Esophagus squamous epithelium (tissue), 5 donors: ENCODE results near the gene PDSS1. TPM values are rescaled to one million over a fixed set of nuclear protein-coding genes. Genes with fewer than 3 reads are reported as not detected.
A peak's percentile ranks its signal among the peaks of the same experiment; 100 is the strongest.
"Not testable (repeated sequence)": the region's sequence is repeated elsewhere in the genome, so short reads cannot be mapped to it uniquely, and the experiment has no call there.

Source experiments
- DNase-seq: peaks from one replicate; lab custom pipeline; 2025; lab: John Stamatoyannopoulos, UW
- H3K27ac ChIP-seq, 4 donors: fragments of 200-600 bp; sonication (generic); one replicate each; pipeline ENCODE4 v1.5.1; 2016 to 2019; ENCODE audit warnings: mild to moderate bottlenecking in 1 of 4
- H3K27me3 ChIP-seq, 4 donors: fragments of 200-600 bp; sonication (generic); 1 replicate in 3 of 4; 2 replicates in 1 of 4; pipeline versions ENCODE4 v1.5.1 to v1.6.0; 2017 to 2021; ENCODE audit warnings: antibody characterized with exemption in 1 of 4
- H3K36me3 ChIP-seq, 3 donors: fragments of 200-600 bp; sonication (generic); one replicate each; pipeline ENCODE4 v1.5.1; 2016 to 2019
- H3K4me1 ChIP-seq, 3 donors: fragments of 200-600 bp; sonication (generic); one replicate each; pipeline ENCODE4 v1.5.1; 2017 to 2019
- H3K4me3 ChIP-seq, 4 donors: fragments of 200-600 bp; sonication (generic); 1 replicate in 3 of 4; 2 replicates in 1 of 4; pipeline ENCODE4 v1.5.1; 2016 to 2019; ENCODE audit warnings: mild to moderate bottlenecking in 2 of 4, moderate library complexity in 1 of 4
- H3K9me3 ChIP-seq, 3 donors: fragments of 200-600 bp; sonication (generic); one replicate each; pipeline ENCODE4 v1.5.1; 2016 to 2019
- POLR2A ChIP-seq, 4 donors: fragments of 450-650 bp; IDR thresholded peaks; one replicate each; pipeline ENCODE4 v1.6.1; 2017; ENCODE audit warnings: antibody characterized with exemption in 4 of 4, mild to moderate bottlenecking in 4 of 4, moderate library complexity in 3 of 4
- WGBS, 2 donors: methylation state at CpG; one replicate each; pipeline ENCODE4 v1.1.5; 2018; 5-methylcytosine and 5-hydroxymethylcytosine counted together
- intact Hi-C: fragments of 100-400 bp; cut with DNase I; formaldehyde crosslinking; loops from one replicate; pipeline ENCODE4 v1.15.0; 2022
- total RNA-seq, 4 donors: library from RNA; depleted of rRNA; stranded (reverse); fragments of >200 nt; gene quantifications; one replicate each; pipeline ENCODE4 v1.1.0, GENCODE V29; 2016
- TF ChIP-seq, protein P1 (sequence below), 6 experiments: fragments of 450-650 bp in 4 of 6; fragments of 200-600 bp in 2 of 6; sonication (generic) in 2 of 6; IDR thresholded peaks; one replicate each; pipeline ENCODE4 v1.5.1; 2016 to 2019; ENCODE audit warnings: antibody characterized with exemption in 6 of 6, mild to moderate bottlenecking in 4 of 6, moderate library complexity in 4 of 6
- donor health status: DM: yes; HTN: yes; CAD: no.

The PDSS1 gene, protein sequence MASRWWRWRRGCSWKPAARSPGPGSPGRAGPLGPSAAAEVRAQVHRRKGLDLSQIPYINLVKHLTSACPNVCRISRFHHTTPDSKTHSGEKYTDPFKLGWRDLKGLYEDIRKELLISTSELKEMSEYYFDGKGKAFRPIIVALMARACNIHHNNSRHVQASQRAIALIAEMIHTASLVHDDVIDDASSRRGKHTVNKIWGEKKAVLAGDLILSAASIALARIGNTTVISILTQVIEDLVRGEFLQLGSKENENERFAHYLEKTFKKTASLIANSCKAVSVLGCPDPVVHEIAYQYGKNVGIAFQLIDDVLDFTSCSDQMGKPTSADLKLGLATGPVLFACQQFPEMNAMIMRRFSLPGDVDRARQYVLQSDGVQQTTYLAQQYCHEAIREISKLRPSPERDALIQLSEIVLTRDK
- 10 to 100 TPM in 3 of 4 donors, 1 to 10 TPM in 1; 7.7 to 21.1 (median 11.7) TPM for total RNA-seq

DNA sequence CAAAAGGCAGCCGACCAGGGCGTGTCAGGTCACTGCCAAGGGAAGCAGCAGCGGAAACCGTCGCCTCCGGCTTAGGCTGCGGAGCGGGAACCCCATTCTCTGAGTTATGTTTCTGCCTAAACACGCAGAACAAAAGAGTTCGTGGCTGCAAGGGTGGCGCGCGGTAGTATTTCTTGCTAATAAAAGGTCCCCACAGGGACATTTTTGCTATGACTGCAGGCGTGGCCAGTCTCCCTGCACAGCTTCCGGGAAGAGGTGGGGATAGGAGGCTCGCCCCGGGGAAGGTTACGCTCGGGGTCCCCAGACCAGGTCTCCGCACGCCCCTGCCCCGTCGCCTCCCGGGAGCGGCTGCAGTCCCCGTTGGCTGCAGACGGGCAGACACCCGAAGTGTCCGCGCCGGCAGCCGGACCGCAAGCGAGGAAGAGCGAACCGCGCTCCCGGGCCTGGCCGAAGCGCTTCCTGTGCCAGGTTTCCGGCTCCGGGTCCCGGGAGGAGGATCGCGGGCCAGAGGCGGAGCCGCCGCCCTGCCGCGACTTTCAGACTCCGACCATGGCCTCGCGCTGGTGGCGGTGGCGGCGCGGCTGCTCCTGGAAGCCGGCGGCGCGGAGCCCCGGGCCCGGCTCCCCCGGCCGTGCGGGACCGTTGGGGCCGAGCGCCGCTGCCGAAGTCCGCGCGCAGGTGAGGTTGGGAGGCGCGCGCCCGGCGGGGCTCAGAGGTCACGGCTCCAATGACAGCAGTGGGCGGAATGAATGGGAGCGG, at the start of gene PDSS1:
PDSS1 (plus strand) TSS at position 539 of the 759 bp plus-strand sequence; CDS start at position 550, 11 bp downstream.
- WGBS, 2 donors = 0 to 2% methylated on average over 1 to 16 of the region's 82 CpGs

DNA sequence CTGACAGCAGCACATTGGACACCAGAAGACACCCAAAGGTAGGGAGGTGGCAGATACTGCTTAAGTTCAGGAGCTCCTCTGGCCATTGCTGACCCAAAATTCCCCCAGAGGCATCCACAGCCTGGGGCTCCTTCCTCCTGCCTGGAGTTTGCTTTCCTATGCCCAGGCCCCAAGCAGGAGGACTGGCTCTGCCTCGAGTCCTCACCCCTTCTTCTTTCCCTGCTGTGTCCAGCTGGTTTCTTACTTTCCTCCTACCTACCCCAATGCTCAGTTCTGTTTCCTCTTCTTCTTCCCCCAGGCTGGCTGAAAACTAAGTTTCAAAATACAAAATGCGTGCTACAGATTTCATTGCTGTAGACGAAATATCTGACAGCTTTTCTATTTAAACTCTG, 49.3 kb upstream of the PDSS1 start:
- H3K4me3 ChIP-seq, H3K36me3 ChIP-seq, intact Hi-C loops, H3K27me3 ChIP-seq, H3K9me3 ChIP-seq, H3K27ac ChIP-seq, DNase-seq, H3K4me1 ChIP-seq: not testable (repeated sequence)
- 60 to 61% methylated on average over 3 of the region's 3 CpGs for WGBS, 2 donors

More for the DNA sequence above, at the start of gene PDSS1:
- DNase-seq = peak; percentile 18
- Histone ChIP-seq H3K9me3 (no peaks in the 10 kb centered on the region), H3K27ac (peak within 1 kb of the TSS; percentile 90 to 94 (median 92)), H3K27me3 (peaks cover 0 to 14% (median 0%) of the 10 kb centered on the region in 4 donors), H3K4me1 (peaks cover 3 to 26% (median 12%) of the 10 kb centered on the region in 3 donors), H3K36me3 (no peaks in the 10 kb centered on the region), H3K4me3 (peak within 1 kb of the TSS; percentile 82 to 99 (median 90))
- intact Hi-C loops = no loop called here
- TF ChIP-seq, protein P1, sequence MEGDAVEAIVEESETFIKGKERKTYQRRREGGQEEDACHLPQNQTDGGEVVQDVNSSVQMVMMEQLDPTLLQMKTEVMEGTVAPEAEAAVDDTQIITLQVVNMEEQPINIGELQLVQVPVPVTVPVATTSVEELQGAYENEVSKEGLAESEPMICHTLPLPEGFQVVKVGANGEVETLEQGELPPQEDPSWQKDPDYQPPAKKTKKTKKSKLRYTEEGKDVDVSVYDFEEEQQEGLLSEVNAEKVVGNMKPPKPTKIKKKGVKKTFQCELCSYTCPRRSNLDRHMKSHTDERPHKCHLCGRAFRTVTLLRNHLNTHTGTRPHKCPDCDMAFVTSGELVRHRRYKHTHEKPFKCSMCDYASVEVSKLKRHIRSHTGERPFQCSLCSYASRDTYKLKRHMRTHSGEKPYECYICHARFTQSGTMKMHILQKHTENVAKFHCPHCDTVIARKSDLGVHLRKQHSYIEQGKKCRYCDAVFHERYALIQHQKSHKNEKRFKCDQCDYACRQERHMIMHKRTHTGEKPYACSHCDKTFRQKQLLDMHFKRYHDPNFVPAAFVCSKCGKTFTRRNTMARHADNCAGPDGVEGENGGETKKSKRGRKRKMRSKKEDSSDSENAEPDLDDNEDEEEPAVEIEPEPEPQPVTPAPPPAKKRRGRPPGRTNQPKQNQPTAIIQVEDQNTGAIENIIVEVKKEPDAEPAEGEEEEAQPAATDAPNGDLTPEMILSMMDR (IDR thresholded peaks at IDR 0.05) = no peak
- TF ChIP-seq POLR2A (IDR thresholded peaks at IDR 0.05) = peak in 1 of 4 donors; percentile 67

DNA sequence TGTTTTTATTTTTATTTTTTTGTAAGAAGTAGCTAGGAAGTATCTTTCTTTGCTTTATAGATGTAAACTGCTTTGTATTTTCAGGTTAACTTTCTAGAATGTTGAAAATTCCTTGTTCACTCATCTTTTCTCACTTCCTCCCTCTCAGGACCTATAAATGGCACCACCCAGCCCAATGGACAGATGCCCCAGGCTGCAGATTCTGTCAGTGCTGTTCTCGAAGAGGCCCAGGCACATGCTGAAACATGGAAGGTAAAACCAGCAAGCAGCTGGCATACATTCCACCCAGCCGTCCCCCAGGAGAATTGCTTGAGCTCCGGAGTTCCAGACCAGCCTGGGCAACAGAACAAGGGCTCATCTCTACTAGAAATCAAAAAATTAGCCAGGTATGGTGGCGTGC, 47.1 kb upstream of the PDSS1 start:
- 75% methylated on average over 4 of the region's 4 CpGs; no CpG with 5 or more reads in 1 of the 2 donors for WGBS, 2 donors
- DNase-seq = no peak
- Histone ChIP-seq H3K9me3 (no peaks in the 10 kb centered on the region), H3K36me3 (no peaks in the 10 kb centered on the region), H3K27ac (no peak overlapping the region), H3K4me3 (no peak overlapping the region), H3K4me1 (no peaks in the 10 kb centered on the region), H3K27me3 (no peaks in the 10 kb centered on the region)
- intact Hi-C loops = no loop called here
- TF ChIP-seq, protein P1 (IDR thresholded peaks at IDR 0.05) = no peak
- TF ChIP-seq POLR2A (IDR thresholded peaks at IDR 0.05) = no peak

DNA sequence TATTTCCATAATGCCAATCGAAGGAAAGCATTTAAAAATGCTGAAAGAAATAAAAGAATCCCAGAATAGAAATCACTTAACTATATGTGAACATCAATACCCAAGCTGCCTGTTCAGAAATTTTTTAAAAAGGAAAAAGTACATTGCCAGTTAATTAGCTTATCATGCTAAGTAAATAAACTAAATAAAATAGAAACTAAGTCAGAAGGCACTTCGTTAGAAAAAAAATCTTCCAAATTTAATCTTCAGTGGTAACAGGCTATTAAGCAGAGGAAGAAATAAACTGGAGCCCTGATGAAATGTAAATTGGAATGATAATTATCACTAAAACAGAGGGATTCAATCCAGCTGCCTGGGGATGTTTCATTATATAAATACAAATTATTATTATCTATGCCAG, 46.0 kb upstream of the PDSS1 start:
- H3K9me3 ChIP-seq, H3K4me3 ChIP-seq, DNase-seq, H3K27me3 ChIP-seq, intact Hi-C loops, H3K4me1 ChIP-seq, H3K27ac ChIP-seq, H3K36me3 ChIP-seq: not testable (repeated sequence)
- WGBS, 2 donors = 46 to 64% methylated on average over 2 of the region's 2 CpGs

DNA sequence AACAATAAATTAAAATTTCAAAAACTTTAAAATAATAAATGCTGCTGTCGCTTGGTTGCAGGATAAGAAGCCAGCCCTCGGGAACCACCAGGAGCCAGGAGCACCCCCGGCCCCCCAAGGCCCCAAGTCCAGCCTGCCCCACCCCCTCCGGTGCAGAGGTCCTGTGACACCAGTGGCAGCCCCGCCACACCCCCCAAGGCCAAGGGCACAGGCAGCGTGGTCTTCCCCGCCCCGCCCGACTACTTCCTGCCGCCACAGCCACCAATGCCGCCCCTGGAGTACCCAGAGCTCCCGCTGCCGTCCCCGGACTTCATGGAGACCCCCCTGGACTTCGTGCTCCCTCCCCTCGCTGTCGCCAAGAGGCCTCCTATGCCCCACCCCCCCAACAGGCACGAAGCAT, 44.5 kb upstream of the PDSS1 start:
- Histone ChIP-seq H3K9me3 (no peaks in the 10 kb centered on the region), H3K27me3 (no peaks in the 10 kb centered on the region), H3K27ac (no peak overlapping the region), H3K4me3 (no peak overlapping the region), H3K36me3 (no peaks in the 10 kb centered on the region), H3K4me1 (no peaks in the 10 kb centered on the region)
- WGBS, 2 donors = 83 to 86% methylated on average over 1 to 5 of the region's 18 CpGs
- intact Hi-C loops = no loop called here
- no peak for DNase-seq
- TF ChIP-seq, protein P1 (IDR thresholded peaks at IDR 0.05) = no peak
- TF ChIP-seq POLR2A (IDR thresholded peaks at IDR 0.05) = no peak

DNA sequence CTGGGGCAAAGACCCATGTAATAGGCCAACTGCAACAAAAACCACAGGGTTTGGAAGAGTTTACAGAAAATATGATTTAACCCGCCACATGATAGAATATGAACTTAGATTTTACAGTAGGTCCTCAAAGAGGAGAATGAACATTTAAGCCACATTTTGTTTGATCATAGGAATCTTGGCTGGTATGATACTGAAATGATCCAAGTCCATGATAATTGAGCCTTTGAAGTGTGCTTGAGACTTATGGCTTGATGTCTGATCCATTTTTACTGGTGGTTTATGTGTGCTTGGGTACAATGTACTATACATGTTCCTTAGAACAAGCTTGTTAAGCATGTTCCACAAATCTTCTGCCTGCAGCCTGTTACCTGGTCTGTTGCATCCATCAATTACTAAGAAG, 41.8 kb upstream of the PDSS1 start:
- intact Hi-C loops = no loop called here
- TF ChIP-seq POLR2A (IDR thresholded peaks at IDR 0.05) = no peak
- TF ChIP-seq, protein P1 (IDR thresholded peaks at IDR 0.05) = no peak

More for the DNA sequence above, 41.8 kb upstream of the PDSS1 start:
- no peak overlapping the region for H3K4me3 ChIP-seq
- no peaks in the 10 kb centered on the region for H3K27me3 ChIP-seq
- no peaks in the 10 kb centered on the region for H3K4me1 ChIP-seq
- WGBS, 2 donors = 78 to 79% methylated on average over 1 of the region's 1 CpG
- H3K27ac ChIP-seq = no peak overlapping the region
- H3K9me3 ChIP-seq = no peaks in the 10 kb centered on the region
- H3K36me3 ChIP-seq = no peaks in the 10 kb centered on the region
- no peak for DNase-seq
